Stimulated activated CD8-positive, alpha-beta memory T cell treated with anti-CD3 and anti-CD28 coated beads, Interleukin-2, amount 100 ng/mL, for 48 hours (primary cell): ENCODE results near the gene SEMA5A.

ENCODE experiments used
- DNase-seq, 2 donors: peaks; one replicate each; pipeline ENCODE4 v3.0.0-alpha.2; 2020; ENCODE audit warnings: low read depth in 2 of 2

Gene SEMA5A

DNA sequence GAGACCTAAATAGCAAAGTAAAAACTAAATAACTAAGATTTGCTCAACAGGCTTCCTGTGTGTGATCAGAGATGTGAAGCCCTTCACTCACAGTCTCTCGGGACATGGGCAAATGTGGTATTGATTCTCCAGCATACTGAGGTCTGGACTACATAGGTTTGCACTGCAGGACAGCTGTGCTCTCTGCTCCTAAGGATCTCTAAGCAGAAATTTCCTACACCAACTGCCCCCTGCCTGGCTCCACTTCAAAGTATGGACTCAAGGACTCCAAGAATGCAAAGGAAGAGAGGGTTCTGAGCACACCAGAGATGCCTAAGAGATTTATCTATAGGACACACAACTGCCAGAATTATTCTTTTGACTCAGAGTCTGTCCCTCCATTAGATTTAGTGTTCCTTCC is 487.2 kb downstream of the SEMA5A start:
- DNase-seq = no peak

DNA sequence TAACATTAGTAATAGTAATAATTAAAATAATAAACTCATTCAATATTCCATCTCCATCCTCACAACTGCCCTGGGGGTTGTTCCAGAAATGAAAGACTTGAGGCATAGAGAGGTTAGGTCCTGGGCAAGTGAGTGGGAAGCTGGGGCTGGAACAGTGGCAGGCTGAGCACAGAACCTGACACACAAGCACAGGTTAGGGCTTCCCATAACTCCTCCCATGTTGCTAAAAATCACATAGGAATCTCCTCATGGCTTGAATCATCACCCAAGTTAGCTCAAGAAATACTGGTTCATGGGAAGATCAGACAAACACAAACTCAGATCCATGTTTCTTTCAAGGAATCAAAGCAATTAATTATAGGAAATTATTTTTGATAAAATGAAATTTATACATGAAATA is 487.7 kb downstream of the SEMA5A start:
- no peak for DNase-seq

DNA sequence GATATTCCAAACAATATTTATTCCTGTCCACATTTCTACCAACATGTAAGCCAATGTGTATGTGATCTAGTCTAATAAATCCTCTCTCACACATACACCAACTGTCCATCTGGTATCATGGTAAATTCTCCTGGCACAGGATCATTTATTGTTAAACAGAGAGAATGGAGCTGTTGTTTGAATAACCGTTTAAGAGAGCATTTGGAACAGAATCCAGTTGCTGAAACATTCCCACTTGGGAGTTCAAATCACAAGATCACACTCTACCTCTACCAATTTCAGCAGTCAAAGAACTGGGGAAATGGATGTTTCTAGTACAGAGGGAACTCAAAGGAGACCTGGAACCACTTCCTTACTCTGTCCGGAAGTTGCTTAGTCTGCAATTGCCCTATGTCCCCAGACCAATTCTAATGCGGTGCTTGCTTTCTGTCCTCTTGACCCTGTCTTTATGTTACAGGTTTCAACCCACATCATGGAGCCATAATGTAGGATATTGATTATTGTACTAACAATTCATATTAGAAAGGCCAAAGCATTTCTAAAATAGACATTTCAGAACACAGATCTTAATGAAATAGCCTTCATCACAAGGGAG is 488.4 kb downstream of the SEMA5A start:
- no peak for DNase-seq

DNA sequence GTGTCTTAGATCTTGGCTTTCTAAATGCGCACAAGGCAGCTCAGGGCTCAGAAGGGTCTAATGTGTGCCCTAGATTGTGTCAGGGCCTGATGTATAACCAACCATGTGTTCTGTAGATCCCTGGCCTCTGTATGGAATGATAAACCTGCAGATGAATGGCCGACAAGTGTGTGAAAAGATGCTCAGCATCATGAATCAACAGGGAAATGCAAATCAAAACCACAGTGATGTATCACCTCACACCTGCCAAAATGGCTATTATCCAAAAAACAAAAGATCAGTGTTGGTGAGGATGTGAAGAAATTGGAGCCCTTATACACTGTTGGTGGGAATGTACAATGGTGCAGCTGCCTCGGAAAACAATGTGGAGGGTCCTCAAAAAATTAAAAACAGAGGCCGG is 489.8 kb downstream of the SEMA5A start:
- DNase-seq = no peak

DNA sequence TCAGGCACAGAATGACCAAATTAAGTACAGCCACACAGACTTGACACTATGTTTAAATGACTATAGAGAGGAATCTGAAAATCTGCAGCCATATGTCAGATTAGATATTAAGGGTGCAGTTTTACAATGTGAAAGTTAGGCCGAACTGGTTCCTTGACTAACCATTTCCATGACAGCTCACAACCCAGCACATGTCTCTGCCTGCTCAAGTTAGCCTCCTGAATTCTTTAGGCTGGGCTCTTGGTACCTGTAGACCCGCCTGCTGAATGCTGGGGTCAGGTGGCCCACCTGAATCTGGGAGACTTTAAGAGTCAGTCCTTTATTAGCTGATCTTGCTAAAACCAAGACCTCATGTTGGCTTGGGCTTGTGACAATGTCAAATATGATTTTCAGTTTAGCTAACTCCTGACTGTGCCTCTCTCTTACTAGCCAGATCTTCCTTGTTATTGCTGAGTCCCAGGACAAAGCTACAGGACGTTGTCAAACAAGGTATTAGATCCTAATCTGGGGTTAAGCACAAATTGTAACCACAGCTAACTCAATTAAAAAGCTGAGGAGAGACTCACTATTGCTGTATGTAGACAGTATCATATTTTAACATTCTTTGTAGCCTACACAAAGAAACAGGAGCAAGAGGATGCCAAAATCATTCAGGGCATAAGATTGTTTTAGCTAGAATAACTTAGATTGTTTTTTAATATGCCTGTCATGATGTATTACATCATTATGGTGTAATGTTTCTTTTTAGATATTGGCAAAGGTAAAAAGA is 490.9 kb downstream of the SEMA5A start:
- DNase-seq = no peak

DNA sequence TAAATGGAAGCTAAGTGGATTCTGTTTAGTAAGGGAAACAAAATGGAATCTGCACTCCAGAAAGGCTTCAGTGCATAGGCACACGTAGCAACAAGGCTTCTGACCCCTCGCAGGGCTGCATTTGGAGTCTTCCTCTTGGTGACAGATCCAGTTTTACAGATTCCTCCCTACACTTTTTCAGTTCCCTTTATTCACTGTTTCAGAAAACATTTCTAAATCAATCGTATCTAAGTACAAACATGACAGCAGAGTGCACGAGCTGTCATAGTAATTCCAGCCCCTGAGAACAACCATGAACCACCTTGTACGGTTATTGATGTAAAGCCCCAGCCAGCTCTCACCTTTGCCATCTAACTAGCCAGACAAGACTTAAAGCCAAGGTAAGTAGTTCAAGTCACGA is 491.6 kb downstream of the SEMA5A start:
- DNase-seq = no peak

DNA sequence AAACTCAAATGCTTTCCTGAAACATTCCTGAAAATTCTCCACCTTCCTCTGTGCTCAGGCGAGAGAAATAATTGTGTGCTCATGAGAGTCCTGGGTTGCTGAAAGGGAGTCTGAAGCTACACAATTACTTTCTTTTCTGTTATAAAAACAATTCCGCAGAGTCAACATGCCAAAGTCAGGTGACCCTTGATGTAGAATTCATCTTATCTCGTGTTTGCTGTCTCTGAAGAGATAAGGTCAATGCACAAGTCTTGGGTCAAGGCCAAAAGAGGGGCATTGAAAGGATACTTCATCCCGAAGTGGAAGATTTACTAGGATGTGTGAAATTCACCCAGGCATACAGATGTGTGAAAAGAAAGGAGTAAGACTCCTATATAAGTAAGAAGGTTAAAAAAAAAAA is 493.5 kb downstream of the SEMA5A start:
- DNase-seq = no peak

DNA sequence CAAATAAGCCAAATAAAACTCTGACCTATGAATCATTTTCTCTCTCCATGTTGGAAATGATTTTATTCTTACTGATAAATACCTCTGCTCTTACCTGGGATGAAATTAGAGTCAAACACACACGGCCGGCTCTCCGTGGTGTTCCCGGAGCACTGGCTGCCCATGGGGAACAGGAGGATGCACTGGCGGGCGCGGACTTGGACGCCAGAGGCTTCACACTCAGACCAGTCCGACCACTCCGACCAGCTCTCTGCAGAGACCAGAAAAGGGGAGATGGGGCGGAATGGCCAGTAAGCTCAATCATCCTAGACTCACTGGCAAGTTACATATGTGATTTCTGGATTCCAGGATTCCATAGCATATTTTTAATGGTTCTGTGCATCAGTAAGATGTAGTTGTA is 494.1 kb downstream of the SEMA5A start:
- DNase-seq = no peak

DNA sequence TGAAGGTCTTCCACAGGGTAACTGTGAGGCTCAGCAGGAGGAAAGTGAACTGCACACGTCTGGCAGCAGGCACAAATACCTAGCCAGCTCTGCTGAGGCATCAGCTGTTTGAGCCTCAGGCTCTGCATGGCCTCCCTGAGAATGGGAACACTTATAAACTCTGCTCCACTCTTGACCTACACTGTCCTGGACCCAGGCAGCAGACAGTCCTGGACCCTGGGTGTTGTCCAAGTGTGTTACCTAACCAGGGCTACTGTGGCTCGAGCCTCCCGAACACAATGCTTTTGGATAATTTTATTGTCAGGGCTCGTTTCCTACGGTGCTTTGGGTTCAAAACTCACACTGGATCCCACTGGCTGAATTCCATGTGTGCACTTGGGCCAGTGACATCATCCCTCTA is 497.9 kb downstream of the SEMA5A start:
- no peak for DNase-seq

DNA sequence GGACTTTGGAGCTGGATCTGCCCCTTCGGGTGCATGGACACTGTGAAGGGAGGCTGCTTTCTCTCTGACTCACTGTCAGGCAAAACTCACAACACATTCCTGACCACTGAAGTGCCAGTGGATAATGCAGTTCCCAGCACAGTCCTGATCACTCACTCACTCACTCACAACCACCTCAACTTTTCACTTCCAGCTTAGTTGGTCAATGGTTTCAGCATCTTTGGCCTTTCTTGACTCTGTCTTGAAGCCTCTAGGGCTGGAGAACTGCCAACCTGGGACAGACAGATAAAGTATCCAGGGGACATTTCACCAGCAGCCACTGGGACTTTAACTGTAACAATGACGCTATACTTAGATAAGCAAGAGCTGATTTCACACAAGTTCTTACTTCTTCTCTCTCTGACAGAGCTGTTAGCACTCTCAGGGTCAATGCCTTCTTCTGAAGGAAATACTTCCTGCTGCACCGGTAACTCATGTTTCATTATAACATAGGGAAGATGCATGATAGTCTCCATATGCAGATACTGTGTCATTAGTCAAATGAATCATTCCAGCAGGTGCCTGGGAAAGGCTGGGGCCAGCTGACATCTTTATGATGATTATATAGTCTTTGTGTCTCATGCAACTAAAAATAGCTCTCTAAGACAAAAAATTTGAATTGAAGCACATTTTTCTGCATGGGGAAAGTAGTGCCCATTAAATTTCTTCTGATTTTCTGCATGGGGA is 499.0 kb downstream of the SEMA5A start:
- DNase-seq = no peak

DNA sequence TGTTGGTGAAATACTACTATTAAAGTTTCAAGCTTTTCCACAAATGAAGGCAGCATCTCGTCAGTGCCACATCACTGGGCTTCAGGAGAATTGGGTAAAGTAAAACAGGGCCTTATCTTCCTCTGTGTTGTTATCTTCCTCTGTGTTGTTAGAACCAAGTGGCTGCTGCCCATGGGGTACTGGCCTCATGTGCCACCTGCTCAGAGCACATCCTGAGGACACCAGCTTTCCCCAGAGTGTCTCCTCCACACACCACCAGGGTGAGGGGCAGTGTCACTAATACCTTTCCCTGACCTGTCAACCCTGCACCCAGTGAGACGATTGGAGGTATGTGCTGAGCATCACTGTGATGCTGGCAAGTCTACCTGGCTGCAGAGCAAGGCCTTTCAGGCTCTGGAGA is 499.9 kb downstream of the SEMA5A start:
- DNase-seq = no peak

DNA sequence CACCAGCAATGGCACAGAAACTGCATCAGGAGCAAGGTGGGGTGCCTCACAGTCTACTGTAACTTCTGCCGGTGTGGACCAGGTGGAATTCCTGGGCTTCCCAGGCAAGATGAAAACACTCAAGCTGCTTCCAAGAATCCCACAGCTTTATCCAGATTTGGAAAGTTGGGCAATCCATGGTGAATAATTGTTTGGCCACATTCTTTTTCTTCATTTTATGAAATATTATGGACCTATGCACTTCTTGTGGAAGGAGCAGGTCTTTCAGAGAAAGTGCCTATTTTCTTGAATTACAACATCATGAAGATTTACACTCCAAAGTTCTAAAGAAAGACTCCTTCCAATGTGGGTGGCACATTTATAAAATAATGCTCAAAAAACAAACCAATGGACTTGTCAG is 503.6 kb downstream of the SEMA5A start:
- no peak for DNase-seq

DNA sequence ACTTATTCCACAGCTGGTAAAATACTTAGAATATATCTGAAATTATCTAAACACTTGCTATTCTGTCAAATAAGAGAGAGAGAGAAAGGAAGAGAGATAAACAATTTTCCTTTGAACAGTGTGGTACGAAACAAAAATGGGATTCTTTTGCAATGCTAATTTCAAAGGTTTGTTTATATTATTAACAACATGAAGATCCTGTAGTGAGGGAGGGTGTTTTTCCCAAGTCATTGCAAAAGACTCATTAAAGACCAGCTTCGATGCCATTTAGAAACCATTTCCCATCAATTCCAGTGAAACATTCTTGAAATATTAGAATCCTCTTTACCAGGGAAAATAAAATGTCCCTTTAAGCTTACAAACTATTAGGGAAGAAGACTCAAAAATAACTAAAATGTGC is 505.4 kb downstream of the SEMA5A start:
- no peak for DNase-seq

DNA sequence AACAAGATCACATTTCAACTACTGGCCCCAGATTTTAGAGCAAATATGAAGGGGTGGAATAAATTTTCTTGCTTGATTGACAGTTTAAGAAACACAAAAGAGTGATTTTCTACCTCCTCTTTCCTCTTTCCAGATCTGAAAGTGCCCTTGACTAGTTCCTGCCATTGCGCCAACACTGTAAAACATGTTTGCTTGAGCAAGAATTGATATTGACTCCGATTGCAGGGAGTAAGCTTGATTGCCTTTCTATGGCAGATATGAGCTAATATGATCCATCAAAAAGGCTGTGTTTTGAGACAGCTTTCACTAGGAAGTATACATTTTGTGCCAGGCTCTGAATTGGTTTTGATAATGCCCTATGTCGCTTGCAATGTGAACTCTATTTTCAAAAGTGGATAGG is 508.8 kb downstream of the SEMA5A start:
- no peak for DNase-seq

DNA sequence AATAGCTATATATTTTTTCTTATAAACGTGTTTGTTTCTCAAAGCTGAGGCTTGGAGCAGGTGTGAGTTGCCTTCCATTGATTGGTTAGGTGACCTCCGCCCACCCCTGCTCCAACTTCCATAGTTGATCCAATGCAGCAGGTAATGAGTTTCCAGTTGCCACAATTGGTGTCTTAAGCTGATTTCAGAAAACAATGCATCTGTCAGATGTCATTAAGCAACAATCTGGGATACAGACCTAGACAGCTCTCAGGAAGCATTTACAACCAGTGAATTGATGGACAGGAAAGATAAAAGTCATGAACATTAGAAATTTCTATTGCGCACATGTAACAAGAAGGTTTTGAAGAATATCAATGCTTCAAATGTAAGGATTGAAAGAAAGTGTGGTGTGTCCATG is 510.5 kb downstream of the SEMA5A start:
- no peak for DNase-seq

DNA sequence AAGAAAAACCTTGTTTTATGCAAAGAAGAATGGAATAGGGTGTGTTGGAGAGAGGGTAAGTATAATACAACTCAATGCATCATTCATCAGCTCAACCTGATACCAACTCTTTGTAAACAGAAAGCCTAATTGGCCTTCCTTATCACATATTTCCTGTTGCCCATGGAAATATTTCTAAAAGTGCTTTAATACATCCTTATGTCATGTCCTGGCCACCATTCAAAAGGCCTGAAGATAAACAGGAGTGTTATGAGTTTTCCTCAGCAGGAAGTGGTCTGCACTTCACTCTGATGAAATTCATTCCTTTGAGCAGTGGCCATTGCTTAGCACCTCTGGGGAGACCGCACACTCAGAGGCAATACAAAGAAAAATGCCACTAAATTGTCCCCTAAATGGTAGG is 511.2 kb downstream of the SEMA5A start:
- DNase-seq = no peak

DNA sequence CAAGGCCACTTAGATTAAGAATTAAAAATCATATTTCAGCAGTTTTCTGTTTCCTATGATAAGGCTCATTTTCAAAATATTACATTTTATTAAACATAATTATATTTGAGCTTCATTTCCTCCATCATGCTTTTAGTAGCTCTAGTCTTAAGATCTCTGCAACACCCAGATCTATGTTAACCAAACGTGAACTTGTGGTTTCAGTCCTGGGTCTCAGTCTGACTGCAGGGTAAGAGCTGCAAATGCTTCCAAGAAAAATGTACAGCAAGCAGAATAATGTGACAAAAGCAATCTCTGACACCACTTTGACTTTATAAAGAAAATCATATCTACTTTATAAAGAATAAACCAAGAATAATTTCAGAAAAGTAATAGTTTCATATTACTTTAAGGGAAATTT is 512.4 kb downstream of the SEMA5A start:
- DNase-seq = no peak

DNA sequence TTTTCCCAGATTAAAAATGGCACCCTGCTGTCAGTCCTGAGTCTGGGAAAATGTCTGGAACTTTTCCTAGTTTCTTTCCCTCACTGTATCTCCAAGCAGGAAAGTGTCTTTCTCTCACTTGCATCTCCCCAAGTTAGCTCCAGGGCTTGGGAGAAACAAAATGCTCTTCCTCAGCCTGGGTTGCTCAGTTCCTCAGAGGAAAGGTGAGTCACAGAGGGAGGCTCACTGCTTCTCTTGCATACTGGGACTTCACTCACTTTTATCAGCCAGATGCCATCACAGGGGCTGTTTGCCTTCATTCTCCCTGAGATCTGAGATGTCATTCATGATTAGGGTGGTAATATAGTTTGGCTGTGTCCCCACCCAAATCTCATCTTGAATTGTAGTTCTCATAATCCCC is 519.9 kb downstream of the SEMA5A start:
- no peak for DNase-seq

DNA sequence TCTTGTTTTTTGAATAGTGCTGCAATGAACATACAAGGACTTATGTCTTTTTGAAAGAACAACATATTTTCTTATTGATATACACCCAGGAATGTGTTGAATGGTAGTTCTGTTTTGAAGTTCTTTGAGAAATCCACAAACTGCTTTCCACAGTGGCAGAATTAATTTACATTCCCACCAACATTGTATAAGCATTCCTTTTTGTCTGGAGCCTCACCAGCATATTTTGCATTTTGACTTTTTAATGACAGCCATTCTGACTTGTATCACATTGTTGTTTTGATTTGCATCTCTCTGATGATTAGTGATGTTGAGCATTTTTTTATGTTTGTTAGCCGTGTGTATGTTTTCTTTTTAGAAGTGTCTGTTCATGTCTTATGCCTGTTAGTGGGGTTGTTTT is 524.9 kb downstream of the SEMA5A start:
- no peak for DNase-seq

DNA sequence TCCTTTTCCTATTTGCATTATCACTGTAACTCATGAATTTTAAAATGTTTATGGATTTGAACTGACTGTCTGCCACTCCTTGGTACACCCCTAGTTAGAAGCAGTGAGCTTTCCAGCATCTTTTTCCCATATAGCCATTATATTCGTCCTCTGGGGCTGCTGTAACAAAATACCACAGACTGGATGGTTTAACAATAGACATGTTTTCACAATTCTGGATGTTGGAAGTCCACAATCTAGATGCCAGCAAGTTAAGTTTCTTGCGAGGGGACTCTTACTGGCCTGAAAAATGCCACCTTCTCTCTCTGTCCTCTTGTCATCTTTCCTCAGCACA is 530.0 kb downstream of the SEMA5A start:
- DNase-seq = no peak

DNA sequence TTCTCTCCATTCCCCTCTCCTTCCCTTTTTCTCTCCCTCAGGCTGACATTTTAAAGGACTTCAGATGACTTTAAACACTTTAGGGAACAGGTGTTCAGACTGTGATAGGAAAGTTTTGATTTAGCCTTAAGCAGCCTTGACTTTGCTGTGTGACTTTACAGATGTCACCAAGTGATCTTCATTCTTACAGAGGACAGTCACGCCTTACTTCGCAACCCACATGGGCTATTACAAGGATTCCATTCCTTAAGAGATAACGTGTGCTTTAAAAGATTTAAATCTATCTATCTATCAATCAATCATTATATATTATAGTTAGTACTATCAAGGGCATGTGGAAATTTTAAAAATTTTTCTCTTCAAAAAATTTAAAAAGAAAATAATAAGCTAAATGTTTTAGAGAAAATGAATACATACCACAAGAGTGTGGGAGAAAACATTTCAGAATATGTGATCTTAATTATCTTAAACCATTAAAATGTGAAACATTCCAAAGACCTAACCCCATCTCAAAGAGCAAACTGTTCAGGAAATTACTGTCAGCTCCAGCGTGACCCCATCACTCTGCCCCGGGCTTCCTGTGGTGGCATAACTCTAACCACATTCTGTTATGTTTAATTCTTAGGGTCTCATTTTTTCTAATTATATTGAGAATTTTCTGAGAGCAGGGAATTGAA is 530.5 kb downstream of the SEMA5A start:
- no peak for DNase-seq

DNA sequence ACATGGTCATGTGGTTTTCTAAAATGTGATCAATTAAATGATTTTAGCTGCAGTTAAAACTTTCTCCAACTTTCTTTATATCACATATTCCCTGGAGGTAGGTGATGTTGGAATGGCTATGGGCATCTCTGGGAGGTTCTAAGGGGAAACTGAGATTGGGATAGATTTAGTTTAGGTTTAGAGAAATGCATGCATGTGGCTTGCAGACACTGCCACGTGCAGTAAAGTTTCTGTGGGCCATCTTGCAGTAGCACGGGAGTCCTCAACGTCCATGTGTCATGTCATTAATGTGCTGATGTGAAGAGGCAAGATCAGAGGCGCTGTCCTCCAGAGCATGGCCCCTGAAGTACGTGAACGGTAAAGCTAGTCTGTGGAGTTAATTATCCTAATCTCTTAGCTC is 532.7 kb downstream of the SEMA5A start:
- DNase-seq = no peak
